Nephron (organoid): Measurements from ENCODE around the gene GIGYF1.

ENCODE experiments used
- H3K27ac Mint-ChIP-seq, 3 experiments: 2 replicates each; pipeline ENCODE4 v1.8.0; 2020; ENCODE audit warnings: mixed read lengths in 3 of 3, mild to moderate bottlenecking in 2 of 3, moderate library complexity in 1 of 3
- H3K27me3 Mint-ChIP-seq: 2 replicates; pipeline ENCODE4 v1.8.0; 2021; ENCODE audit warnings: low read depth, mild to moderate bottlenecking, moderate library complexity, mixed read lengths
- H3K36me3 Mint-ChIP-seq: 2 replicates; pipeline ENCODE4 v1.8.0; 2020; ENCODE audit warnings: low read depth, mixed read lengths
- H3K4me1 Mint-ChIP-seq: 2 replicates; pipeline ENCODE4 v1.8.0; 2020; ENCODE audit warnings: mixed read lengths
- H3K4me3 Mint-ChIP-seq, 3 experiments: 2 replicates each; pipeline ENCODE4 v1.8.0; 2020; ENCODE audit warnings: mild to moderate bottlenecking in 3 of 3, mixed read lengths in 3 of 3, moderate library complexity in 2 of 3
- H3K9me3 Mint-ChIP-seq: 2 replicates; pipeline ENCODE4 v1.8.0; 2020; ENCODE audit warnings: mixed read lengths
- CTCF ChIP-seq, 3 experiments: fragments of 200-600 bp; sonication (generic); IDR thresholded peaks; one replicate each; pipeline ENCODE4 v1.5.0; 2021; ENCODE audit warnings: antibody characterized with exemption in 3 of 3; ENCODE audit not compliant: unreplicated experiment in 3 of 3

Gene GIGYF1

GRCh38 chr7:100641463-100641859 lies 52.6 kb downstream of the GIGYF1 start, which contains the start of gene TFR2:
TFR2 (minus strand) TSS chr7:100641552; CDS start chr7:100641509, 43 bp downstream.
- no peaks in the 10 kb centered on the region for H3K36me3 Mint-ChIP-seq

GRCh38 chr7:100640517-100641440 lies 53.3 kb downstream of the GIGYF1 start:
- Mint-ChIP-seq H3K36me3 (no peaks in the 10 kb centered on the region), H3K4me3 (no peak overlapping the region), H3K9me3 (no peaks in the 10 kb centered on the region), H3K27me3 (peaks cover 25% of the 10 kb centered on the region), H3K4me1 (no peaks in the 10 kb centered on the region), H3K27ac (no peak overlapping the region)
- TF ChIP-seq CTCF (IDR thresholded peaks at IDR 0.05; ENCODE audit: unreplicated experiment in 3 of 3), result no peak

More at GRCh38 chr7:100641463-100641859, 52.6 kb downstream of the GIGYF1 start, which contains the start of gene TFR2:
- Mint-ChIP-seq H3K9me3 (no peaks in the 10 kb centered on the region), H3K4me1 (no peaks in the 10 kb centered on the region), H3K4me3 (no peak within 1 kb of the TSS), H3K27ac (no peak within 1 kb of the TSS), H3K27me3 (peaks cover 22% of the 10 kb centered on the region)
- TF ChIP-seq CTCF (IDR thresholded peaks at IDR 0.05; ENCODE audit: unreplicated experiment in 3 of 3), result no peak

- TF ChIP-seq CTCF (IDR thresholded peaks at IDR 0.05; ENCODE audit: unreplicated experiment in 3 of 3), result no peak
- Mint-ChIP-seq H3K27me3 (peaks cover 23% of the 10 kb centered on the region), H3K4me3 (no peak overlapping the region), H3K4me1 (no peaks in the 10 kb centered on the region), H3K9me3 (no peaks in the 10 kb centered on the region), H3K36me3 (no peaks in the 10 kb centered on the region), H3K27ac (no peak overlapping the region)
These were observed 54.0 kb downstream of the GIGYF1 start for GRCh38 chr7:100639995-100640516.

- Mint-ChIP-seq H3K36me3 (no peaks in the 10 kb centered on the region), H3K27ac (no peak overlapping the region), H3K4me1 (peaks cover 5% of the 10 kb centered on the region), H3K4me3 (peak overlapping the region; percentile 76 to 79 (median 78)), H3K27me3 (peaks cover 57% of the 10 kb centered on the region), H3K9me3 (no peaks in the 10 kb centered on the region)
- peak; percentile 28 to 35 (median 29) for TF ChIP-seq CTCF (IDR thresholded peaks at IDR 0.05; ENCODE audit: unreplicated experiment in 3 of 3)
These were observed 60.9 kb downstream of the GIGYF1 start for GRCh38 chr7:100632951-100633717.

- no peak for TF ChIP-seq CTCF (IDR thresholded peaks at IDR 0.05; ENCODE audit: unreplicated experiment in 3 of 3)
- H3K27me3 Mint-ChIP-seq, result peaks cover 45% of the 10 kb centered on the region
- peaks cover 5% of the 10 kb centered on the region for H3K4me1 Mint-ChIP-seq
- no peak overlapping the region for H3K27ac Mint-ChIP-seq
- no peaks in the 10 kb centered on the region for H3K9me3 Mint-ChIP-seq
- no peaks in the 10 kb centered on the region for H3K36me3 Mint-ChIP-seq
- H3K4me3 Mint-ChIP-seq, result peak overlapping the region in 1 of 3 experiments; percentile 21
These were observed 64.0 kb downstream of the GIGYF1 start for GRCh38 chr7:100630066-100630465.
